Astrocyte (in vitro differentiated cells and primary cell): Measurements from ENCODE around the gene DPF3. TPM values are rescaled to one million over a fixed set of nuclear protein-coding genes. Genes with fewer than 3 reads are reported as not detected.

Experiments
- DNase-seq: peaks from one replicate; pipeline ENCODE4 v3.0.0-alpha.2; 2010; ENCODE audit warnings: low read depth
- FAIRE-seq: peaks from 2 replicates; lab custom pipeline; 2011; peaks lifted over from hg19 to GRCh38; lab: Jason Lieb, UNC
- H2AFZ ChIP-seq: 2 replicates; pipeline ENCODE4 v1.6.0; 2012; ENCODE audit warnings: low read depth, low read length, inconsistent platforms
- H3K27ac ChIP-seq: 2 replicates; pipeline ENCODE4 v1.5.1; 2011; ENCODE audit warnings: low read depth, low read length, inconsistent platforms
- H3K27me3 ChIP-seq: 2 replicates; pipeline ENCODE4 v1.6.0; 2011; ENCODE audit warnings: low read length, inconsistent platforms; ENCODE audit not compliant: insufficient read depth
- H3K36me3 ChIP-seq: 2 replicates; pipeline ENCODE4 v1.5.1; 2011; ENCODE audit warnings: low read length, inconsistent platforms; ENCODE audit not compliant: insufficient read depth
- H3K4me1 ChIP-seq: 2 replicates; pipeline ENCODE4 v1.5.1; 2011; ENCODE audit warnings: low read length, inconsistent platforms; ENCODE audit not compliant: insufficient read depth
- H3K4me2 ChIP-seq: 2 replicates; pipeline ENCODE4 v1.6.0; 2012; ENCODE audit warnings: low read length, inconsistent platforms
- H3K4me3 ChIP-seq: 2 replicates; pipeline ENCODE4 v1.5.1; 2011; ENCODE audit warnings: low read depth, mild to moderate bottlenecking, low read length, inconsistent platforms; ENCODE audit not compliant: insufficient read depth
- H3K79me2 ChIP-seq: 2 replicates; pipeline ENCODE4 v1.6.0; 2012; ENCODE audit warnings: mild to moderate bottlenecking, low read length, inconsistent platforms; ENCODE audit not compliant: insufficient read depth
- H3K9ac ChIP-seq: 2 replicates; pipeline ENCODE4 v1.6.0; 2012; ENCODE audit warnings: mild to moderate bottlenecking, low read length, inconsistent platforms
- H3K9me3 ChIP-seq: 2 replicates; pipeline ENCODE4 v1.5.1; 2012; ENCODE audit warnings: low read depth, mild to moderate bottlenecking, low read length, inconsistent platforms; ENCODE audit not compliant: insufficient read depth
- H4K20me1 ChIP-seq: 2 replicates; pipeline ENCODE4 v1.6.0; 2012; ENCODE audit warnings: low read length, inconsistent platforms; ENCODE audit not compliant: insufficient read depth
- H3K27ac Mint-ChIP-seq: one replicate; pipeline ENCODE4 v1.8.0; 2021; ENCODE audit warnings: mild to moderate bottlenecking, mixed read lengths; ENCODE audit not compliant: unreplicated experiment
- H3K27me3 Mint-ChIP-seq: one replicate; pipeline ENCODE4 v1.8.0; 2021; ENCODE audit warnings: low read depth, mixed read lengths; ENCODE audit not compliant: unreplicated experiment
- H3K36me3 Mint-ChIP-seq: one replicate; pipeline ENCODE4 v1.8.0; 2021; ENCODE audit warnings: low read depth, mixed read lengths; ENCODE audit not compliant: unreplicated experiment
- H3K4me1 Mint-ChIP-seq: one replicate; pipeline ENCODE4 v1.8.0; 2021; ENCODE audit warnings: low read depth, mixed read lengths; ENCODE audit not compliant: unreplicated experiment
- H3K4me3 Mint-ChIP-seq: one replicate; pipeline ENCODE4 v1.8.0; 2021; ENCODE audit warnings: mild to moderate bottlenecking, moderate library complexity, mixed read lengths; ENCODE audit not compliant: unreplicated experiment
- H3K9me3 Mint-ChIP-seq: one replicate; pipeline ENCODE4 v1.8.0; 2021; ENCODE audit warnings: mild to moderate bottlenecking, mixed read lengths; ENCODE audit not compliant: unreplicated experiment
- CTCF ChIP-seq: IDR thresholded peaks from 2 replicates; pipeline ENCODE4 v1.5.1; 2011; ENCODE audit warnings: low read depth, mild to moderate bottlenecking, inconsistent platforms, low read length, moderate library complexity; ENCODE audit not compliant: insufficient read depth
- EZH2 ChIP-seq: IDR thresholded peaks from 2 replicates; pipeline ENCODE4 v1.6.1; 2012; ENCODE audit warnings: mild to moderate bottlenecking, low read length, inconsistent platforms; ENCODE audit not compliant: insufficient read depth
- total RNA-seq: library from RNA; stranded (reverse); gene quantifications from 2 replicates; pipeline ENCODE4 v1.2.1, GENCODE V29; 2021

Gene DPF3
- total RNA-seq, 1 donor from 2014 or later, result 2.4 TPM

- Histone ChIP-seq H3K4me2 (peak overlapping the region; percentile 71), H3K4me3 (no peak overlapping the region), H3K9ac (peak overlapping the region; percentile 28), H3K9me3 (no peaks in the 10 kb centered on the region), H2AFZ (no peak overlapping the region), H4K20me1 (peaks cover 69% of the 10 kb centered on the region), H3K27ac (peak overlapping the region; percentile 68), H3K36me3 (no peaks in the 10 kb centered on the region), H3K27me3 (no peaks in the 10 kb centered on the region), H3K79me2 (peaks cover 96% of the 10 kb centered on the region), H3K4me1 (peaks cover 22% of the 10 kb centered on the region)
- peaks cover 4% of the 10 kb centered on the region for H3K36me3 Mint-ChIP-seq
- H3K27me3 Mint-ChIP-seq, result peaks cover 5% of the 10 kb centered on the region
- DNase-seq (no peak), FAIRE-seq (no peak)
- H3K27ac Mint-ChIP-seq, result no peak overlapping the region
- H3K4me3 Mint-ChIP-seq, result no peak overlapping the region
- H3K9me3 Mint-ChIP-seq, result no peaks in the 10 kb centered on the region
- peaks cover under 1% of the 10 kb centered on the region for H3K4me1 Mint-ChIP-seq
- TF ChIP-seq CTCF, result no peak
Observed at GRCh38 chr14:72884386-72884785, 9.5 kb downstream of the DPF3 start.

GRCh38 chr14:72883961-72884360, 9.9 kb downstream of the DPF3 start:
- peaks cover 22% of the 10 kb centered on the region for H3K4me1 ChIP-seq
- H3K36me3 Mint-ChIP-seq, result peaks cover 4% of the 10 kb centered on the region
- peaks cover 5% of the 10 kb centered on the region for H3K27me3 Mint-ChIP-seq
- H3K4me3 ChIP-seq, result no peak overlapping the region
- H3K9me3 Mint-ChIP-seq, result no peaks in the 10 kb centered on the region
- no peaks in the 10 kb centered on the region for H3K27me3 ChIP-seq
- TF ChIP-seq EZH2 (no peak), CTCF (no peak)
- peaks cover 95% of the 10 kb centered on the region for H3K79me2 ChIP-seq
- H3K9me3 ChIP-seq, result no peaks in the 10 kb centered on the region
- peak overlapping the region; percentile 71 for H3K4me2 ChIP-seq
- DNase-seq, result peak; percentile 32
- FAIRE-seq, result no peak
- no peak overlapping the region for H3K4me3 Mint-ChIP-seq
- peak overlapping the region; percentile 54 for H2AFZ ChIP-seq
- H3K27ac Mint-ChIP-seq, result no peak overlapping the region
- H3K4me1 Mint-ChIP-seq, result no peaks in the 10 kb centered on the region
- no peak overlapping the region for H3K9ac ChIP-seq
- H3K27ac ChIP-seq, result peak overlapping the region; percentile 21
- H3K36me3 ChIP-seq, result no peaks in the 10 kb centered on the region
- H4K20me1 ChIP-seq, result peaks cover 68% of the 10 kb centered on the region

- no peaks in the 10 kb centered on the region for H3K9me3 Mint-ChIP-seq
- H3K36me3 Mint-ChIP-seq, result peaks cover 4% of the 10 kb centered on the region
- Histone ChIP-seq H2AFZ (no peak overlapping the region), H3K27ac (no peak overlapping the region), H3K27me3 (no peaks in the 10 kb centered on the region), H3K4me3 (no peak overlapping the region), H3K79me2 (peaks cover 94% of the 10 kb centered on the region), H3K9ac (no peak overlapping the region), H3K4me2 (no peak overlapping the region), H4K20me1 (peaks cover 67% of the 10 kb centered on the region), H3K9me3 (no peaks in the 10 kb centered on the region), H3K4me1 (peaks cover 18% of the 10 kb centered on the region), H3K36me3 (no peaks in the 10 kb centered on the region)
- no peak for FAIRE-seq
- no peak overlapping the region for H3K27ac Mint-ChIP-seq
- no peak for DNase-seq
- H3K27me3 Mint-ChIP-seq, result peaks cover 5% of the 10 kb centered on the region
- H3K4me3 Mint-ChIP-seq, result no peak overlapping the region
- H3K4me1 Mint-ChIP-seq, result no peaks in the 10 kb centered on the region
- no peak for TF ChIP-seq CTCF
- TF ChIP-seq EZH2, result no peak
Observed at GRCh38 chr14:72883109-72883508, 10.8 kb downstream of the DPF3 start.
